NB4 (cell line): ENCODE measurements around the gene ARID3B.

Experiments used
- DNase-seq: peaks from one replicate; pipeline ENCODE4 v3.0.0; 2010; ENCODE audit warnings: low read depth
- H3K4me3 ChIP-seq: one replicate; pipeline ENCODE4 v1.5.1; 2011; ENCODE audit warnings: mild to moderate bottlenecking, low read depth, low read length, moderate library complexity
- CTCF ChIP-seq: IDR thresholded peaks from one replicate; pipeline ENCODE4 v1.5.1; 2012; ENCODE audit warnings: low read depth, low read length
- MYC ChIP-seq: IDR thresholded peaks from 2 replicates; pipeline ENCODE4 v1.6.1; 2011; ENCODE audit warnings: low read depth, low read length
- POLR2A ChIP-seq: IDR thresholded peaks from 2 replicates; pipeline ENCODE4 v1.6.1; 2011; ENCODE audit warnings: mild to moderate bottlenecking; ENCODE audit not compliant: insufficient read length; ENCODE audit errors: extremely low read depth
- TF ChIP-seq, protein P1 (sequence below): IDR thresholded peaks from 2 replicates; pipeline ENCODE4 v1.6.1; 2011; ENCODE audit warnings: low read depth, low read length

Gene ARID3B

GRCh38 chr15:74540761-74541493 lies at the start of gene ARID3B:
TSS of gene ARID3B (plus strand) at chr15:74541220. CDS start at chr15:74543937, 2,717 bp downstream.
- H3K4me3 ChIP-seq: peak within 1 kb of the TSS; percentile 92
- DNase-seq: peak; percentile 99
- TF ChIP-seq, protein P1, sequence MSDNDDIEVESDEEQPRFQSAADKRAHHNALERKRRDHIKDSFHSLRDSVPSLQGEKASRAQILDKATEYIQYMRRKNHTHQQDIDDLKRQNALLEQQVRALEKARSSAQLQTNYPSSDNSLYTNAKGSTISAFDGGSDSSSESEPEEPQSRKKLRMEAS: peak; percentile 76
- TF ChIP-seq POLR2A (peak; percentile 94), MYC (peak; percentile 81), CTCF (no peak)

DNA sequence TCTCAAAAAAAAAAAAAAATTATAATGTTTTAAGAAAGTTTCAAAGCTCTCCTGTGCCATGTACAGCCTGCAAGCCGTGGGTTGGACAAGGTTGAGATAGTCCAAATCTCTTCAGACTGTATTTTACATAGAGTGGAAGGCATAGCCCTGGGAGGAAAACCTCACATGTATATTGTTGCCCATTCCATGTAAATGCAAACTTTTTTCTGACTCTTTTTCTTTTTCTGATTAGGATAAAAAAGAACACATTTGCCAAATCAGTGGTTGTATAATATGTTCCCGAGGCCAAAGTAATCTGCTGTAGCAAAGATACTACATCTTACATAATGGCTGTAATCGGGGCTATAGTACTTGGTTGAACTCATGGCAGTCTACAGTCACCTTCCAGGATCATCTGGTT lies 44.4 kb upstream of the ARID3B start:
- no peak overlapping the region for H3K4me3 ChIP-seq
- no peak for DNase-seq
- TF ChIP-seq POLR2A: no peak
- TF ChIP-seq, protein P1: no peak

DNA sequence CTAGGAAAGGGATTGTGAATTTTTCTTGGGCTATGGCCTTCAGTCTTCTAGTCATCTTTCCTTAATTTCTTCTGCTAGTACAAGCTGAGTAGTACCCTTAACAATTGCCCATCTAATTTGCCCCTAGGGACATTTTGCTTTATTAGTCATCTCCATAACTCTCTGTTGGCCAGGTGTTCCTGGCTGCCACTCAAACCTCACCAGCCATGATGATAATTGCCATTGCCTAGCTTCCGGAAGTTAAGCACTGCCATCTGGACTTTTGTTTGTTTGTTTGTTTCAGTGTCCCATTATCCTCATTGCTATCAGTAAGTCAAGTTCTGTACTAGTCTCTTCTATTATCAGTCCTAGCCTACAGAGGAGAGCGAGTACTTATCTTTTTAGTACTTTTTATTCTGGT lies 43.4 kb upstream of the ARID3B start:
- DNase-seq: peak; percentile 19
- no peak overlapping the region for H3K4me3 ChIP-seq
- TF ChIP-seq CTCF (no peak), MYC (no peak), POLR2A (no peak)
- TF ChIP-seq, protein P1: no peak

DNA sequence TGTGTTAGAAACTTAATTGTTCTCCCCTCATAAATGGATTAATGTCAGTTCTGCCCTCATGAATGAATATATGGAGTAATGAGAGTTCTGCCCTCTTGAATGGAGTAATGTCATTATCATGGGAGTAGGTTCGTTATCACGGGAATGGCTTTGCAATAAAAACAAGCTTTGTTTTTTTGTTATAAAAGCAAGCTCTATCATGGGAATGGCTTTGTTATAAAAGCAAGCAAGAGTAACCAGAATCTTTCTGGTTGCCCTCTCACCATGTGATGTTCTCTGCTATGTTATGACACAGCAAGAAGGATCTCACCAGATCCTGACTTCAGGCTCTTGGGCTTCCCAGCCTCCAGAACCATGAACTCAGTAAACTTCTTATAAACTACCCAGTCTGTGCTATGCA lies 41.7 kb upstream of the ARID3B start:
- no peak for DNase-seq
- no peak overlapping the region for H3K4me3 ChIP-seq
- TF ChIP-seq MYC: no peak
- TF ChIP-seq, protein P1: no peak
- no peak for TF ChIP-seq POLR2A
- TF ChIP-seq CTCF: no peak

GRCh38 chr15:74500401-74500800 lies 40.6 kb upstream of the ARID3B start:
- TF ChIP-seq, protein P1: no peak
- no peak for TF ChIP-seq POLR2A
- TF ChIP-seq CTCF: no peak
- no peak for TF ChIP-seq MYC
- H3K4me3 ChIP-seq: no peak overlapping the region
- DNase-seq: no peak

DNA sequence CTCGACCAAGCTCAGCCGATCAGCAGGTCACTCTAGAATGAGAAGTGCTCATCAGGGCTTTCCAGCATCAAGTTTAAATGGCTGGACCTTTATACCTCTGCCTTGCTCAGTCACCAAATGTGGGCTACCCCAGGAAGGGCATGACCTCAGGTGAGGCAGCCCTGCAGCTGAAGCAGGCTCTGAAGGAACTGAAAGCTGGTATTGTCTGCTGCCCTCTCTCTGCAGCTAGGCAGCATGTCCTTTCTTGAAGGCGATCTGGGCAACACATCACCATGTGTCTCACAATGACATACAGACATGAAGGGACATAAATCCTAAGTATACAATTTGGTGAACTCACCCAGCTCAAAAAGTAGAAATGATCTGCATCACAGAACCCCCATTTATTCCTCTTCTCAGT lies 38.7 kb upstream of the ARID3B start:
- no peak for DNase-seq
- TF ChIP-seq MYC: no peak
- TF ChIP-seq, protein P1: 0 out of 2 replicates have a peak, but pooled peaks have one; percentile 17

More for the DNA sequence above, 38.7 kb upstream of the ARID3B start:
- H3K4me3 ChIP-seq: no peak overlapping the region
